Progenitor cell of endocrine pancreas (in vitro differentiated cells): ENCODE measurements around the gene ZNF804B. TPM values are rescaled to one million over a fixed set of nuclear protein-coding genes. Genes with fewer than 3 reads are reported as not detected.

ENCODE experiments used
- DNase-seq: peaks from one replicate; pipeline ENCODE4 v3.0.0; 2021; ENCODE audit warnings: low spot score; ENCODE audit not compliant: unreplicated experiment
- H3K27ac Mint-ChIP-seq: 2 replicates; pipeline ENCODE4 v1.8.0; 2021; ENCODE audit warnings: mild to moderate bottlenecking, moderate library complexity, mixed read lengths
- H3K27me3 Mint-ChIP-seq: 2 replicates; pipeline ENCODE4 v1.8.0; 2021; ENCODE audit warnings: mixed read lengths
- H3K36me3 Mint-ChIP-seq: 2 replicates; pipeline ENCODE4 v1.8.0; 2022; ENCODE audit warnings: mixed read lengths; ENCODE audit not compliant: insufficient read depth
- H3K4me1 Mint-ChIP-seq: 2 replicates; pipeline ENCODE4 v1.8.0; 2021; ENCODE audit warnings: low read depth, mixed read lengths
- H3K4me3 Mint-ChIP-seq: 2 replicates; pipeline ENCODE4 v1.8.0; 2021; ENCODE audit warnings: low read depth, mild to moderate bottlenecking, moderate library complexity, mixed read lengths
- H3K9me3 Mint-ChIP-seq: 2 replicates; pipeline ENCODE4 v1.8.0; 2021; ENCODE audit warnings: low read depth, mixed read lengths
- CTCF ChIP-seq: fragments of 200-600 bp; sonication (generic); IDR thresholded peaks from one replicate; pipeline ENCODE4 v1.5.0; 2021; ENCODE audit warnings: antibody characterized with exemption, mild to moderate bottlenecking; ENCODE audit not compliant: unreplicated experiment
- total RNA-seq: library from RNA; stranded (reverse); gene quantifications from 2 replicates; pipeline ENCODE4 v1.2.1, GENCODE V29; 2021

ZNF804B gene
- total RNA-seq, 1 donor from 2014 or later: not detected

- Mint-ChIP-seq H3K36me3 (no peaks in the 10 kb centered on the region), H3K27ac (no peak overlapping the region), H3K9me3 (no peaks in the 10 kb centered on the region), H3K27me3 (no peaks in the 10 kb centered on the region), H3K4me1 (peaks cover 1% of the 10 kb centered on the region), H3K4me3 (no peak overlapping the region)
- DNase-seq: no peak
- no peak for TF ChIP-seq CTCF
These were observed 209.7 kb downstream of the ZNF804B start for GRCh38 chr7:88969167-88969566.

GRCh38 chr7:88985295-88985694 is 225.8 kb downstream of the ZNF804B start:
- Mint-ChIP-seq H3K4me1 (no peaks in the 10 kb centered on the region), H3K27ac (no peak overlapping the region), H3K36me3 (no peaks in the 10 kb centered on the region), H3K4me3 (no peak overlapping the region), H3K27me3 (no peaks in the 10 kb centered on the region), H3K9me3 (no peaks in the 10 kb centered on the region)
- no peak for DNase-seq
- no peak for TF ChIP-seq CTCF

GRCh38 chr7:89001306-89001705 is 241.8 kb downstream of the ZNF804B start:
- TF ChIP-seq CTCF: no peak
- H3K36me3 Mint-ChIP-seq: no peaks in the 10 kb centered on the region
- DNase-seq: no peak
- H3K4me3 Mint-ChIP-seq: no peak overlapping the region
- H3K4me1 Mint-ChIP-seq: peaks cover 1% of the 10 kb centered on the region
- H3K27me3 Mint-ChIP-seq: no peaks in the 10 kb centered on the region
- no peaks in the 10 kb centered on the region for H3K9me3 Mint-ChIP-seq
- H3K27ac Mint-ChIP-seq: no peak overlapping the region

GRCh38 chr7:89002981-89003956 is 243.8 kb downstream of the ZNF804B start:
- Mint-ChIP-seq H3K27me3 (no peaks in the 10 kb centered on the region), H3K36me3 (no peaks in the 10 kb centered on the region), H3K4me3 (no peak overlapping the region), H3K9me3 (no peaks in the 10 kb centered on the region), H3K27ac (no peak overlapping the region), H3K4me1 (peaks cover 1% of the 10 kb centered on the region)
- TF ChIP-seq CTCF: no peak
- no peak for DNase-seq

- Mint-ChIP-seq H3K36me3 (peaks cover 2% of the 10 kb centered on the region), H3K9me3 (peaks cover 16% of the 10 kb centered on the region), H3K27me3 (no peaks in the 10 kb centered on the region), H3K27ac (no peak overlapping the region), H3K4me1 (no peaks in the 10 kb centered on the region), H3K4me3 (no peak overlapping the region)
- no peak for TF ChIP-seq CTCF
- no peak for DNase-seq
These were observed 252.5 kb downstream of the ZNF804B start for GRCh38 chr7:89012016-89012415.
